CD4-positive, alpha-beta memory T cell (primary cell): ENCODE results near the gene ZBED3. TPM values are rescaled to one million over a fixed set of nuclear protein-coding genes. Genes with fewer than 3 reads are reported as not detected.

Experiments
- CTCF ChIA-PET: fragments of 350-600 bp; sonication (Branson Sonifier 250); formaldehyde crosslinking; loops from one replicate; lab custom pipeline; 2021; ENCODE audit warnings: inconsistent platforms; ENCODE audit not compliant: partially characterized antibody; lab: Charles Lee
- POLR2A ChIA-PET: fragments of 350-600 bp; sonication (Branson Sonifier 250); formaldehyde crosslinking; loops from one replicate; lab custom pipeline; 2021; ENCODE audit not compliant: partially characterized antibody; lab: Charles Lee
- DNase-seq, 5 donors: peaks; one replicate each; pipeline versions ENCODE4 v3.0.0 to v3.0.0-alpha.2; 2020 to 2022; ENCODE audit warnings: mixed read lengths in 1 of 5
- H3K27ac ChIP-seq: one replicate; pipeline ENCODE4 v1.7.0; 2013; ENCODE audit warnings: low read depth, low read length
- H3K27me3 ChIP-seq: 2 replicates; pipeline ENCODE4 v1.7.0; 2013; ENCODE audit warnings: mild to moderate bottlenecking, low read length, moderate library complexity; ENCODE audit not compliant: insufficient read depth
- H3K36me3 ChIP-seq: 2 replicates; pipeline ENCODE4 v1.7.0; 2013; ENCODE audit warnings: mild to moderate bottlenecking, low read length, moderate library complexity; ENCODE audit not compliant: insufficient read depth
- H3K4me1 ChIP-seq: 2 replicates; pipeline ENCODE4 v1.7.0; 2013; ENCODE audit warnings: mild to moderate bottlenecking, low read length, moderate library complexity; ENCODE audit not compliant: insufficient read depth
- H3K4me3 ChIP-seq, 2 donors: one replicate each; pipeline ENCODE4 v1.7.0; 2013; ENCODE audit warnings: low read length in 2 of 2, mild to moderate bottlenecking in 1 of 2
- H3K9me3 ChIP-seq, 2 donors: one replicate each; pipeline ENCODE4 v1.7.0; 2013; ENCODE audit warnings: low read length in 2 of 2, control low read depth in 1 of 2; ENCODE audit not compliant: control insufficient read depth in 1 of 2
- H3K27ac Mint-ChIP-seq, 7 donors: one replicate each; pipeline ENCODE4 v1.8.0; 2020 to 2021; ENCODE audit warnings: mixed read lengths in 7 of 7, mild to moderate bottlenecking in 6 of 7, inconsistent platforms in 3 of 7, moderate library complexity in 3 of 7
- H3K27me3 Mint-ChIP-seq, 2 donors: one replicate each; pipeline ENCODE4 v1.8.0; 2020 to 2021; ENCODE audit warnings: mixed read lengths in 2 of 2
- H3K36me3 Mint-ChIP-seq, 2 donors: one replicate each; pipeline ENCODE4 v1.8.0; 2020 to 2021; ENCODE audit warnings: mixed read lengths in 2 of 2, inconsistent platforms in 1 of 2, mild to moderate bottlenecking in 1 of 2
- H3K4me1 Mint-ChIP-seq, 4 donors: one replicate each; pipeline ENCODE4 v1.8.0; 2020 to 2021; ENCODE audit warnings: mixed read lengths in 4 of 4, mild to moderate bottlenecking in 1 of 4
- H3K4me3 Mint-ChIP-seq, 8 donors: one replicate each; pipeline ENCODE4 v1.8.0; 2020 to 2021; ENCODE audit warnings: mixed read lengths in 8 of 8, mild to moderate bottlenecking in 7 of 8, moderate library complexity in 6 of 8, inconsistent platforms in 3 of 8
- H3K9me3 Mint-ChIP-seq, 8 donors: one replicate each; pipeline ENCODE4 v1.8.0; 2020 to 2021; ENCODE audit warnings: mixed read lengths in 8 of 8, mild to moderate bottlenecking in 5 of 8, inconsistent platforms in 3 of 8, moderate library complexity in 1 of 8
- intact Hi-C: fragments of 100-400 bp; cut with micrococcal nuclease; formaldehyde crosslinking; loops from one replicate; pipeline ENCODE4 v1.15.1; 2023
- polyA plus RNA-seq, 2 donors: library from polyadenylated mRNA; unstranded; fragments of 300-500 nt; fragmentation: Illumina TruSeq; gene quantifications; one replicate each; pipeline ENCODE4 v1.2.3, GENCODE V29; 2021
- total RNA-seq, 2 experiments: library from RNA; stranded (reverse); gene quantifications; one replicate each; pipeline ENCODE4 v1.2.3, GENCODE V29; 2021

Gene ZBED3
- total and polyA plus RNA-seq, 4 experiments from 2014 or later: 0.15 to 1.4 (median 0.90) TPM

DNA sequence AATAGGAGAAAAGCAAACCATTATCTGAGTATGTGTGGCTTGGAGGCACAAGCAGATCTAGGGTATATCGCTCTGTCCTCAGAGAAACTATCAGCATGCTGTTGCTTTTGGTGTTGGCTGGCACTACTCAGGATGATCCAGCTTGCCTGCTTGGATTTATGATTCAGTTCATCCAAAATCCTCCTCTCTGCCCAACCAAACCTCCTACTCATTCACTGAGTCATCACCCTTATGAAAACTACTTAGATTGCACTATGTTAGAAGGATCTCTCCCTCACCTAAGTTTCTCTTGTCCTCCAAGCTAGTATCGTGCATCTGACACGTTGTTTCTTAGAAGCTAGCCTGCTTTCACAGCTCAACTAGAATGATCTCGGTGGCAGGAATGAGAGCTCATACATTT, 14.2 kb upstream of the ZBED3 start:
- H3K9me3 Mint-ChIP-seq: no peaks in the 10 kb centered on the region
- H3K27ac Mint-ChIP-seq: no peak overlapping the region
- Histone ChIP-seq H3K27ac (no peak overlapping the region), H3K9me3 (no peaks in the 10 kb centered on the region), H3K4me3 (no peak overlapping the region), H3K27me3 (no peaks in the 10 kb centered on the region), H3K36me3 (no peaks in the 10 kb centered on the region), H3K4me1 (no peaks in the 10 kb centered on the region)
- no peak overlapping the region for H3K4me3 Mint-ChIP-seq
- intact Hi-C loops: no loop called here
- CTCF ChIA-PET: interaction anchor here (0.7 kb wide), 1 partner anchor 9 kb away, joined by 3 read pairs; no protein-coding TSS in a partner anchor
- no peaks in the 10 kb centered on the region for H3K36me3 Mint-ChIP-seq
- H3K4me1 Mint-ChIP-seq: no peaks in the 10 kb centered on the region
- H3K27me3 Mint-ChIP-seq: no peaks in the 10 kb centered on the region
- POLR2A ChIA-PET: no interaction called here
- DNase-seq: no peak

DNA sequence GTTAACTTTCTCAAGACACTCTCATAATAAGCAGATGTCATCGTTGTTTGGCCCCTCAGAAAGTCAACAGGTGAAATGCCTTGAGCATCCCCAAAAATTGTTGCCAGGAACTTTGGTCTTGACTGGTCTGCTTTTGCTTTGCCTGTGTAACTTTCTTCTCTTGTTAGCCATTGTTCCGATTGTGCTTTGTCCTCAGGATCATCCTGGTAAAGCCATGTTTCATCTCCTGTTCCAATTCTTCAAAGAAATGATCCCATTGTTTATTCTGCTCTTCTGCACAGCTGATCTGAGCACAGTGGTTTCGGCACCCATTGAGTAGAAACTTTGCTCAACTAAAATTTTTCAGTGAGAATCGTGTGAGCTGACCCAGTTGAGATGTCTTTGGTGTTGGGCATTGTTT, 8.1 kb upstream of the ZBED3 start:
- intact Hi-C loops: no loop called here
- Mint-ChIP-seq H3K36me3 (no peaks in the 10 kb centered on the region), H3K27me3 (no peaks in the 10 kb centered on the region), H3K4me1 (no peaks in the 10 kb centered on the region), H3K27ac (no peak overlapping the region), H3K9me3 (peaks cover 0 to 2% (median 0%) of the 10 kb centered on the region in 8 donors), H3K4me3 (no peak overlapping the region)
- ChIA-PET CTCF (no interaction called here), POLR2A (no interaction called here)
- no peaks in the 10 kb centered on the region for H3K27me3 ChIP-seq
- H3K36me3 ChIP-seq: no peaks in the 10 kb centered on the region
- H3K4me3 ChIP-seq: no peak overlapping the region
- no peak for DNase-seq
- no peaks in the 10 kb centered on the region for H3K4me1 ChIP-seq
- no peaks in the 10 kb centered on the region for H3K9me3 ChIP-seq
- no peak overlapping the region for H3K27ac ChIP-seq

DNA sequence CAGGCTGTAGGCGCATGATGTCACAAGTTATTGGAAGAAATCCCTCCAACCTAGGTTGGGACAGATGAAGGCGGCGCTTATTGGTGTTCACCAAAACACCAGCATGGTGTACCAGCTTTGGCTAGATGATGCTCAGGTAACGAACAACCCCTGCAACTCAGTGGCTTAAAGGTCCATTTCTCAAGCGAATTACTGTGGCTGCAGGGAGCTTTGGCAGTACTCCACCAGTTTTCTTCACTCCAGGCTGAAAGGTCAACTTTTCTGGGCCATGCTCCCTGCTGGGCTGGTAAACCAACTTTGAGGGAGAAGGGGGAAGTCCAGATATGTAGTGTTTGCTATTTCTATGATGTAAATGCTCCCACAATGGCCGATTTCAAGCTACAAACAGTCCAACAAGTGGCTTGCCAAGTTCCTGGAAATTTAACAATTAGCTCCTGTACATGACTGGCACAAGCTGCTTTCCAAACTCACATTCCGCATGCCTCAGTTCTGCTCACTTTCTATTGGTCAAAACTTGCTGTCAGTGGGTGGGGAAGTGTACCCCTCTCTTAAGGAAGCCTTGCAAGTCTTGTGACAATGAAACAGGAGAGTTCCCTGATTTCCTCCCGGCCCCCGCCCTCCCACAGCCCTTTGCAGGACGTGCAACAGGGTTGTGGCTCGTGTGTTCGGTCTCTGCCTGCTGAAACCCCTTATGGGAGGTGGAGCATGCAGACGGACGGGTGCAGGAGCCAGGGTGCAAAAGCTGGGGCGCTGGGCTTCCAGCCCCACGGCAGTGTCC, 588 bp upstream of the ZBED3 start:
- no peaks in the 10 kb centered on the region for H3K36me3 ChIP-seq
- H3K27me3 ChIP-seq: no peaks in the 10 kb centered on the region
- DNase-seq: peak in 1 of 5 donors; percentile 5
- H3K4me3 ChIP-seq: peak overlapping the region; percentile 25 to 54
- peaks cover 2 to 4% of the 10 kb centered on the region in 2 donors for H3K27me3 Mint-ChIP-seq
- H3K4me1 ChIP-seq: peaks cover 12% of the 10 kb centered on the region
- peak overlapping the region; percentile 88 to 96 (median 93) for H3K4me3 Mint-ChIP-seq
- peaks cover 0 to 2% (median 0%) of the 10 kb centered on the region in 8 donors for H3K9me3 Mint-ChIP-seq
- H3K27ac ChIP-seq: no peak overlapping the region
- CTCF ChIA-PET: interaction anchor here (2.2 kb wide), 1 partner anchor 10 kb away, joined by 16 read pairs; no protein-coding TSS in a partner anchor
- H3K27ac Mint-ChIP-seq: peak overlapping the region in 5 of 7 donors; percentile 67 to 93 (median 85)
- H3K9me3 ChIP-seq: no peaks in the 10 kb centered on the region
- peaks cover 0 to 1% of the 10 kb centered on the region in 2 donors for H3K36me3 Mint-ChIP-seq
- intact Hi-C loops: loop anchor here (2.0 kb wide), 1 partner anchor 403 kb away; no protein-coding TSS in a partner anchor
- POLR2A ChIA-PET: interaction anchor here (1.1 to 3.6 kb wide), 2 partner anchors 10 to 57 kb away, joined by 3 to 13 read pairs; partner anchors contain the start of gene AGGF1
- H3K4me1 Mint-ChIP-seq: peaks cover 10 to 14% (median 14%) of the 10 kb centered on the region in 4 donors

GRCh38 chr5:77086368-77086688, 757 bp downstream of the ZBED3 start:
- Histone ChIP-seq H3K27ac (no peak overlapping the region), H3K4me3 (peak overlapping the region in 1 of 2 donors; percentile 54), H3K9me3 (no peaks in the 10 kb centered on the region), H3K36me3 (no peaks in the 10 kb centered on the region), H3K4me1 (peaks cover 12% of the 10 kb centered on the region), H3K27me3 (no peaks in the 10 kb centered on the region)
- no peak for DNase-seq
- peaks cover 10 to 14% (median 14%) of the 10 kb centered on the region in 4 donors for H3K4me1 Mint-ChIP-seq
- H3K9me3 Mint-ChIP-seq: peaks cover 0 to 2% (median 0%) of the 10 kb centered on the region in 8 donors
- H3K4me3 Mint-ChIP-seq: peak overlapping the region; percentile 88 to 96 (median 93)
- intact Hi-C loops: loop anchor here (2.0 kb wide), 1 partner anchor 404 kb away; no protein-coding TSS in a partner anchor
- H3K27ac Mint-ChIP-seq: peak overlapping the region in 4 of 7 donors; percentile 14 to 89 (median 88)
- peaks cover 2 to 4% of the 10 kb centered on the region in 2 donors for H3K27me3 Mint-ChIP-seq
- peaks cover 0 to 1% of the 10 kb centered on the region in 2 donors for H3K36me3 Mint-ChIP-seq
- ChIA-PET CTCF (interaction anchor here (1.3 to 2.4 kb wide), 3 partner anchors 9 to 406 kb away, joined by 3 to 16 read pairs (median 6); partner anchors contain the start of genes AGGF1 and WDR41), POLR2A (interaction anchor here (3.6 kb wide), 1 partner anchor 56 kb away, joined by 13 read pairs; the partner anchor contains the start of gene AGGF1)

DNA sequence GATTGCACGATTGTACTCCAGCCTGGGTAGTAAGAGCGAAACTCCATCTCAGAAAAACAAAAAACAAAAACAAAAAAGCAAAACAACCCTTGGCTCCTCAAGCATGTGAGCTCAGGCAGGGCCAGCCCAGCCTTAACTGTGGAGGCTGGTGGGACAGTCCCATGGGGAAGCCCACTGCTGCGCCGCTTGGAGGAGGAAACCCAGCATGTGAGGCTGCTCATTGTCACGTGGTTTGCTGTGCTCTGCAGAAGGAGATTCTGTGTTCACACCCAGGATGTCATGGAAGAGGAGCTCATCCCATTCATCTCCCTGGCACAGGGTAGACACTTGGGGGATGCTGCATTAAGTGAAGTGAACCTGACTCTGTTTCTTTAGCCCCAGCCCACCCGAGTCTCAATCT, 4.0 kb downstream of the ZBED3 start:
- Histone ChIP-seq H3K27me3 (no peaks in the 10 kb centered on the region), H3K4me1 (peaks cover 12% of the 10 kb centered on the region), H3K9me3 (no peaks in the 10 kb centered on the region), H3K27ac (no peak overlapping the region), H3K36me3 (no peaks in the 10 kb centered on the region), H3K4me3 (no peak overlapping the region)
- no peak for DNase-seq
- Mint-ChIP-seq H3K4me1 (peaks cover 10 to 14% (median 13%) of the 10 kb centered on the region in 4 donors), H3K27ac (no peak overlapping the region), H3K4me3 (no peak overlapping the region), H3K27me3 (peaks cover 0 to 2% of the 10 kb centered on the region in 2 donors), H3K9me3 (peaks cover 0 to 2% (median 0%) of the 10 kb centered on the region in 8 donors), H3K36me3 (peaks cover 3 to 9% of the 10 kb centered on the region in 2 donors)
- intact Hi-C loops: no loop called here
- POLR2A ChIA-PET: no interaction called here
- CTCF ChIA-PET: no interaction called here

GRCh38 chr5:77082280-77082679, 4.8 kb downstream of the ZBED3 start:
- H3K4me1 Mint-ChIP-seq: peaks cover 5 to 10% (median 9%) of the 10 kb centered on the region in 4 donors
- intact Hi-C loops: no loop called here
- DNase-seq: no peak
- Histone ChIP-seq H3K4me1 (peaks cover 8% of the 10 kb centered on the region), H3K27me3 (no peaks in the 10 kb centered on the region), H3K36me3 (no peaks in the 10 kb centered on the region), H3K4me3 (no peak overlapping the region), H3K9me3 (no peaks in the 10 kb centered on the region), H3K27ac (no peak overlapping the region)
- POLR2A ChIA-PET: no interaction called here
- peaks cover 0 to 2% (median 0%) of the 10 kb centered on the region in 8 donors for H3K9me3 Mint-ChIP-seq
- no peak overlapping the region for H3K27ac Mint-ChIP-seq
- CTCF ChIA-PET: interaction anchor here (0.7 kb wide), 1 partner anchor 1837 kb away, joined by 4 read pairs; no protein-coding TSS in a partner anchor
- peaks cover 3 to 9% of the 10 kb centered on the region in 2 donors for H3K36me3 Mint-ChIP-seq
- no peak overlapping the region for H3K4me3 Mint-ChIP-seq
- peaks cover 0 to 2% of the 10 kb centered on the region in 2 donors for H3K27me3 Mint-ChIP-seq

- Histone ChIP-seq H3K4me1 (peaks cover 5% of the 10 kb centered on the region), H3K9me3 (no peaks in the 10 kb centered on the region), H3K4me3 (no peak overlapping the region), H3K27ac (no peak overlapping the region), H3K36me3 (no peaks in the 10 kb centered on the region), H3K27me3 (no peaks in the 10 kb centered on the region)
- no peaks in the 10 kb centered on the region for H3K27me3 Mint-ChIP-seq
- no peak overlapping the region for H3K4me3 Mint-ChIP-seq
- intact Hi-C loops: no loop called here
- ChIA-PET CTCF (no interaction called here), POLR2A (no interaction called here)
- no peak for DNase-seq
- H3K4me1 Mint-ChIP-seq: peaks cover 5 to 7% (median 6%) of the 10 kb centered on the region in 4 donors
- peaks cover 0 to 2% (median 0%) of the 10 kb centered on the region in 8 donors for H3K9me3 Mint-ChIP-seq
- peaks cover 1 to 9% of the 10 kb centered on the region in 2 donors for H3K36me3 Mint-ChIP-seq
- H3K27ac Mint-ChIP-seq: peak overlapping the region in 1 of 7 donors; percentile 52
These were observed 6.2 kb downstream of the ZBED3 start for GRCh38 chr5:77080905-77081304.
